ENCODE data around the gene SAP30BP.

The SAP30BP gene

DNA sequence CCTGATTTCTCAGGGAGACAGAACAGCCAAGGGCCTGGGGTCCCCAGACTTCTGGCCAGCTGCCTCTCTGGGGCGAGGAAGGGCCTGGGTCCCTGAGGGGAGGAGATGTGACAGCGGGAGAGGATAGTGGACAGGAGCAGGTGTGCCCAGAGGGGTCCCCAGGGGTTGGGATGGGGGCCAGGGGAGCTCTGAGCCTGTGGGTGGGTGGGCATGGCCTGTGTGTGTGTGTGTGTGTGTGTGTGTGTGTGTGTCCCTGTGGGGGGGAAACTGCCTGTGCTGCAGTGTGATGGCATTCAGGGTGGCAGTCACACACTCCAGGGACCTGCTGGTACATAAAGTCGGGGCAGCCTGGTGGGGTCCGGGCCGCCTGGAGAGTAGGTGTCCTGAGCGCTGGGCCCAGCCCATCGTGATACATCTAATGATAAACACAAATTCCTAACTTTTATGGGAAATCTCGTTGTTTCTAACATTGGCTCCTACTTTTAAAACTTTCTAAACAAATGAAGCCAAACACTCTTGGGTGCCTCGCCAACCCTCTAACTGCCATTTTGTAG, 55.5 kb downstream of the SAP30BP start:
- no peak for DNase-seq

DNA sequence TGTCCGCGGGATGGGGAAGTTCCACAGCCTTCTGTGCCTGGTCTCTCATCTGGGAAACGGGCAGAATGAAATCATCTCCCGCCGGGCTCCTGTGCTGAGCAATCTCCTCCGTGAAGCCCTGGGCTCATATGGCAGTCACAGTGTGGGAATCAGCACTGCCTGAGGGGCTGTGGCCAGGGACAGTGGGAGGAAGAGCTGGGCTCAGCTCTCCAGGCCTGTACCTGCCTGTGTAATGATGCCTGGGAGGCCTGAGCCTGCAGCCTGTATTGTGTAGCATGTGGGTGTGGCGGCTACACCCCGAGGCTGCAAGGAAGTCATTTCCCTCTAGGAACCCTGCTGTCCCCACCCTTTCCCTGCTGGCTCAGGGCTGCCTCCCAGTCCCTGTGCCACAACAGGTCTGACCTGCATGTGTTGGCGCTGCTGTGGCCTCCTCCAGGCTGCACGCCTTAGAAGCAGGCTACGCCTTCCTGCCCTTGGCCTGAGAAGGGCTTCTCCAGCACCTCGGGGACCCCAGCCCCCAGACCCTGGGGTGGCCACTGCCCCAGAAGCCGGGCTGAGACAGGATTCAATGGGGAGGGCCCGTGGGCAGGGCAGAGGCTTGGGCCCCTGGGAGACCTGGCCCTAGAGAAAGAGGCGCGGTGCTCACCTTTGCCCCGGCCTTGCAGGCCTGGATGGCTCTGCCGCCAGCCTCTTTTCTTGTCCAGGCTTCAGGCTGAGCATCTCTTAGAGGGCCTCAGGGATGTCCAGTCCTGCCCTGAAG, 56.2 kb downstream of the SAP30BP start:
- DNase-seq, result no peak

DNA sequence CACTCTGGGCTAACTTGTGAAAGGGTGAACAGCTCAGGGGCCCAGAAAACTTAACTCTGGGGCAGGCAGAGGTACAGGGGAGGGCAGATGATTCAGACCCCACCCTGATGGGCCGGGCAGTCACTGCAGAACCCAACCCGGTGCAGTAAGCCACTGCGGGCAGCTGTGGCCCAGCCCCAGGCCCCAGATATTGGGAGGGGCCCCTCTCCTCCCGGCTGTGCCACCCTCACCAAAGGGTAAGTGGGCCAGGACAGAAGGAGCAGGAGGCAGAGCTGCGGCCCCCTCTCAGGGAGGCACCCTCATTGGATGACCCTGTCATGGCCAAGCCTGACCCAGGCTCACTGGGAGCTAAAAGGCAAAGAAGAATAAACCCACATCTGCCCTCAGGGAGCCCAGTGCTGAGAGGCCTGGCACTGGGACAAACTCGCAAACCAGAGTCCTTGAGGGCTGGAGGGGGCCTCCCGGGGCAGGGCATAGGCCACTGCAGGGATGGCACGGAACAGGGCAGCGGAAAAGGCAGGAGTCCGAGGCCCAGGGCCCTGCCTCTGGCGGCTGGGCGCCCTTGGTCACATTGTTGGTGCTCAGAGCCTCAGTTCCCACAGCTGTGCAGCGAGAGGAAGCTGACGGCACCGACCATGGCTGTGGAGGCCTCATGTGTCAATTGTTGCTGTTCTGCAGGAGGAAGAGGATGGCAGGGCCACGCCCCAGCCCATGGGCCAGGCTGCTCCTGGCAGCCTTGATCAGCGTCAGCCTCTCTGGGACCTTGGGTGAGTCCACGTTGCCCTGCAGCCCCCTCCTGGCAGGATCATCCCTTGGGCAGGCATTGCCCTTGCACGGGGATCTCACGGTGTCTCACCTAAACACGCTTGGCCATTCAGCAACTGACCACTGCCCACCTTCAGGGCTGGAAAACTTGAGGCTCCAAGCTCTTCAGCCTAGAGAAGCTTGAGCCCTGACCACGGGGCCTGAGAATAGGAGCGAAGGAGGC, 57.2 kb downstream of the SAP30BP start:
- DNase-seq, result no peak

DNA sequence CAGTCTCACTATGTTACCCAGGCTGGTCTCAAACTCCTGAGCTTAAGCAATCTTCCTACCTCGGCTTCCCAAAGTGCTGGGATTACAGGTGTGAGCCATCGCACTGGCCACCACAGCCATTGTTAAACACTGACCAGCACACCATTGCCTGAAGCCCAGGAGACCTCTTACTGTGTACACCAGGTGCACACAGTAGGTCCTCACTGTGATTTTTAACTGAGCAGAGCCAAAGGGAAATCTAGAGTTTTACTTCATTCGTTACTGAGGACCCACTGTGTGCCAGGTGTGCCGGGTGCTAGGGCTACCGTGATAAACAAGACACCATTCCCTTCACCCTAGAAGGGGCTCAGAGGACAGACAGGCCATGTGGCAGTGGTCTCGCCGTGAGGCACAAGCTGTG, 58.4 kb downstream of the SAP30BP start:
- DNase-seq, result no peak

DNA sequence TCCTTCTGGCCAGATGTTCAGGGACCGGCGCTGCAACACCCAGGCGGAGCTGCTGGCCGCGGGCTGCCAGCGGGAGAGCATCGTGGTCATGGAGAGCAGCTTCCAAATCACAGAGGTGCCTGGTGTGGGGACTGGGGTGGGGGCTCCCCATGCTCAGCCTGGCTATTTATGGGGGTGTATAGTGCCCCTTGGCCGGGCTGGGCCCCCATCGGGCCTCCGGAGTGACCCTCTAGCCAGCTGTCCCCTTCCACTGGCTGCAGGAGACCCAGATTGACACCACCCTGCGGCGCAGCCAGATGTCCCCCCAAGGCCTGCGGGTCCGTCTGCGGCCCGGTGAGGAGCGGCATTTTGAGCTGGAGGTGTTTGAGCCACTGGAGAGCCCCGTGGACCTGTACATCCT, 60.3 kb downstream of the SAP30BP start:
- DNase-seq, result no peak

DNA sequence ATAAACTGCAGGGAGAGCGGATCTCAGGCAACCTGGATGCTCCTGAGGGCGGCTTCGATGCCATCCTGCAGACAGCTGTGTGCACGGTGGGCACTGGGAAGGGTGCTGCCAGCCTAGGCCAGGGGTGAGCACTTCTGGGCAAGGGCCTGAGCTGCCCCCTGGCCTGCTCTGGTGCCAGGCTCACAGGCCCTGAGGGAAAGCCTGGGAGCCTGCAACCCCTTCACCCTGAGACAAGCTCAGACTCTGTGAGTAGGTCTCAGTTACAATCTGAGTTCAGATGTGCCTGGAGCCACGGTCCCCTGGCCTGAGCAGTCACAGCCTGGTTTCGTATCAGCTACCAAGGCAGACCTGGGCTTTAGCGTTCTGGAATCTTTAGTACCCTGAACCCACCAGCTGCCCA, 62.2 kb downstream of the SAP30BP start:
- no peak for DNase-seq

DNA sequence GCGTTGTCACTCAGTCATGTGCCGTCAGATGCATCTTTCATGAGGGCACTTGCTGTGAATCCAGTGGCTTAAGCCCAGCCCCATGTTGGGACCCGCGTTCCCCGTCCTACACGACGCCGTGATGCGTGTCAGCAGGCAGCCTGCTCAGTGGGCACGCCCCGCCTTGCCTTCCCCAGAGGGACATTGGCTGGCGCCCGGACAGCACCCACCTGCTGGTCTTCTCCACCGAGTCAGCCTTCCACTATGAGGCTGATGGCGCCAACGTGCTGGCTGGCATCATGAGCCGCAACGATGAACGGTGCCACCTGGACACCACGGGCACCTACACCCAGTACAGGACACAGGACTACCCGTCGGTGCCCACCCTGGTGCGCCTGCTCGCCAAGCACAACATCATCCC, 62.9 kb downstream of the SAP30BP start:
- no peak for DNase-seq

DNA sequence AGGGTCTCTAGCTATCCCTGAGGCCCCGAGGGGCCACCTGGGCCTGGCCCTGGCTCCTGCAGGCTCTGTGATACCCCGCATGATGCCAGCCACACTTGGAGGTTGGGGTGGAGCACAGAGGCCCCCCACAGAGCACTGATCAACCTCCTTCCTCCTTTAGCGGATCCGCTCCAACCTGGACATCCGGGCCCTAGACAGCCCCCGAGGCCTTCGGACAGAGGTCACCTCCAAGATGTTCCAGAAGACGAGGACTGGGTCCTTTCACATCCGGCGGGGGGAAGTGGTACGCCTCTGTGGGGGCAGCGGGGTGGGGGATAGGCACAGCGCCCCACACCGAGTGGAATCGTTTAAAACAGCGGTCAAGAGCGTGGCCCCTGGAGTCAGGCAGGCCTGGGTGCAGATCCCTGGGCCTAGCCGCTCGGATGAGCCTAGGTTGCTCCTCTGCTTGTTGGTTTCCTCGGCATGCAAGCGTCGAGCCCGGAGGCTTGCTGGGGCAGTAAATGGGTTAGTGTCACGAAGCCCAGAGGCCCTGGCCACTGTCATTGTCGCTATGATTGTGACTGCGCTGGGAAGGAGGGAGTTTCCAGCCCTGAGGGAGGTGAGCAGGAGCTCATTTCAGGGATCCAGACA, 64.1 kb downstream of the SAP30BP start:
- DNase-seq, result no peak

DNA sequence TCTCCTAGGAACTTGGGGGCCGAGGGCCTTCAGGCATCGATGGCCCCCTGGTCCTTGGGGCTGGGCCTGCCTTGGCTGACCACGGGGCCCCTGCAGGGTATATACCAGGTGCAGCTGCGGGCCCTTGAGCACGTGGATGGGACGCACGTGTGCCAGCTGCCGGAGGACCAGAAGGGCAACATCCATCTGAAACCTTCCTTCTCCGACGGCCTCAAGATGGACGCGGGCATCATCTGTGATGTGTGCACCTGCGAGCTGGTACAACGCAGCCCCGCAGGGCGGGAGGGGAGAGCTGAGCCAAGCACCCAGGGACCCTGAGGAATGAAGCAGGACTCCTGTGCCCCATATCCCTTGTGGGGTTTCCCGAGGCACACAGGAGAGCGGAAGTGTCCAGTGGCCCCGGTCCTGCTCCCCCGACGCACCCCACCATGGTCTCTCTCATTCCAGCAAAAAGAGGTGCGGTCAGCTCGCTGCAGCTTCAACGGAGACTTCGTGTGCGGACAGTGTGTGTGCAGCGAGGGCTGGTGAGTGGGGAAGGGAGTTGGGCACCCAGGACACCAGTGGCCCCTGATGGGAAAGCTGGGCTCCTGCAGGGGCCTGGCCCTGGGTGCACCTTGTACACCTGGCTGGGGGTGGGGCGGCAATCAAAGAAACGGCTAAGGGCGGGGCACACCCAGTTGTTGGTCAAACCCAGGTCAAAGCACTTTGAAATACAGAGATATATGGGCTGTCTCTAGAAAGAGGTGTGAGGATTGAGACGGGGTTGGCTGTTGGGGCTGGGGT, 64.8 kb downstream of the SAP30BP start:
- no peak for DNase-seq

DNA sequence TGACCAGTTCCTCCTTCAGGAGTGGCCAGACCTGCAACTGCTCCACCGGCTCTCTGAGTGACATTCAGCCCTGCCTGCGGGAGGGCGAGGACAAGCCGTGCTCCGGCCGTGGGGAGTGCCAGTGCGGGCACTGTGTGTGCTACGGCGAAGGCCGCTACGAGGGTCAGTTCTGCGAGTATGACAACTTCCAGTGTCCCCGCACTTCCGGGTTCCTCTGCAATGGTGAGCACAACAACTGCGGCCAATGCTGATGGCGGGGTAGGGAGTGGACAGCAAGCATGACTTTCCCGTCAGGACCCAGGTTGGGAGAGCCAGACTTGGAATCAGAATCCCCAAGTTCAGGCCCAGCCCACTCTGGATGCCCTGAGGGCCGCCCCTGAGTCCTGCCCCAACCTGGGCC, 66.3 kb downstream of the SAP30BP start:
- DNase-seq, result no peak

DNA sequence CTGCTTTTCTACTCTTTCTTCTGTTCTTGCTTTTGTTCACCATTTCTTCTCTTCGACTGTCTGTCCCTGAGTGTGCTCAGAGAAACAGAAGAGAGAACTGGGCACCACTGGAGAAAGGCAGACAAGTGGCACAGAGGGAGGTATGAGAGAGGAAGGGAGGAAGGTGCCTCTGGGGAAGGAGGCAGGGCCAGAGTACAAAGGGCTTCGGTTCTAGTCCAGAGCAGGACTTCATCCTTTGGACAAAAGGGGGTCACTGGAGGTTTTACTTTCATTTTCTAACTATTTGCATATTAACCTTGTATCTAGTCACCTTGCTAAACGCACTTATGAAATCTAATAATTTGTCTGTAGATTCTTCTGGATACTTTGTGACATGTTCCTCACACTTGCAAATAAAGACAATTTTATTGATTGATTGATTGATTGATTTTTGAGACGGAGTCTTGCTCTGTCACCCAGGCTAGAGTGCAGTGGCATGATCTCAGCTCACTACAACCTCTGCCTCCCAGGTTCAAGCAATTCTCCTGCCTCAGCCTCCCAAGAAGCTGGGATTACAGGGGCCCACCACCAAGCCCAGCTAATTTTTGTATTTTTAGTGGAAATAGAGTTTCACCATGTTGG, 67.6 kb downstream of the SAP30BP start:
- DNase-seq, result no peak

DNA sequence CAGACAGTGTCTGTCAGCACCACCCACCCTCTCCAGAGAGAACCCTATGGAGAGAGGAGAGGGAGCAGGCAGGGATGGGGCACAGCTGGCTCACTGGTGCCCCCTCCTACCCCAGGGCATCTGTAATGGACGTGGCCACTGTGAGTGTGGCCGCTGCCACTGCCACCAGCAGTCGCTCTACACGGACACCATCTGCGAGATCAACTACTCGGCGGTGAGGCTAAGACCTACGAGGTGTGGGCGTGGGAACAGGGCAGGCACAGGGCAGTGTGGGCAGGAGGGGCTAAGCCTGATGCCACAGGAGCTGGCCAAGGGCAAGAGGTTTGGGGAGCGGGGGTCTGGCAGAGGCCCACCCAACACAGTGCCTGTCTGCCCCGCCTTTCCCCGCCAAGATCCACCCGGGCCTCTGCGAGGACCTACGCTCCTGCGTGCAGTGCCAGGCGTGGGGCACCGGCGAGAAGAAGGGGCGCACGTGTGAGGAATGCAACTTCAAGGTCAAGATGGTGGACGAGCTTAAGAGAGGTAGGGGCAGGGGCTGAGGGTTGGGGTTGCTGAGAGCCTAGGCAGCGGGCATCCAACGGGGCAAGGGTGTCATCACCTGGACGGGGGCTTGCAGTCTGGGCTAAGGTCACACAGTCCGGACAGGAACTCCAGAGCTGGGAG, 69.2 kb downstream of the SAP30BP start:
- DNase-seq, result no peak

DNA sequence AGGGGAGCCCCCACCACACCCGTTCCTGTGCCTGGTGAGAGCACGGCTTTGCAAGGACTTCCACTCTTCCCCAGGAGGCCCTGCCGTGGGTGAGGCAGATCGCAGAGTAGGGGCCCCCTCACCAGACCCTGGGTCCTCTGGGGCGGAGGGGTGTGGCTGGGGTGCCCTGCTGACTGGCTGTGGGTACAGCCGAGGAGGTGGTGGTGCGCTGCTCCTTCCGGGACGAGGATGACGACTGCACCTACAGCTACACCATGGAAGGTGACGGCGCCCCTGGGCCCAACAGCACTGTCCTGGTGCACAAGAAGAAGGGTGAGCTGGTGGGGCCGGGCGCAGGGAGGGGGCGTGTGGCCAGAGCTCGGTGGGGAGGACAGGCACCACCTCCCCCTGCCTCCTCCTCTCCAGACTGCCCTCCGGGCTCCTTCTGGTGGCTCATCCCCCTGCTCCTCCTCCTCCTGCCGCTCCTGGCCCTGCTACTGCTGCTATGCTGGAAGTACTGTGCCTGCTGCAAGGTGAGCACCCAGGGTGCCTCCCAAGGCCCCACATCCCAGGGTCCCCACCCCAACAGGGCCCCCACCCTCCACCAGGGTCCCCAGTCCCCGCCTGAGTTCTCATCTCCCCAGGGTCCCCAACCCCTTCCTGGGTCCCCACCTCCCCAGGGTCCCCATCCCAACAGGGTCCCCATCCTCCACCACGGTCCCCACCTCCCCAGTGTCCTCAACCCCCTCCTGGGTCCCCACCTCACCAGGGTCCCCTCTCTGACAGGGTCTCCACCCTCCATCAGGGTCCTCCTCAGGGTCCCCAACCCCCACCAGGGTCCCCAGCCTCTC, 70.2 kb downstream of the SAP30BP start:
- no peak for DNase-seq

DNA sequence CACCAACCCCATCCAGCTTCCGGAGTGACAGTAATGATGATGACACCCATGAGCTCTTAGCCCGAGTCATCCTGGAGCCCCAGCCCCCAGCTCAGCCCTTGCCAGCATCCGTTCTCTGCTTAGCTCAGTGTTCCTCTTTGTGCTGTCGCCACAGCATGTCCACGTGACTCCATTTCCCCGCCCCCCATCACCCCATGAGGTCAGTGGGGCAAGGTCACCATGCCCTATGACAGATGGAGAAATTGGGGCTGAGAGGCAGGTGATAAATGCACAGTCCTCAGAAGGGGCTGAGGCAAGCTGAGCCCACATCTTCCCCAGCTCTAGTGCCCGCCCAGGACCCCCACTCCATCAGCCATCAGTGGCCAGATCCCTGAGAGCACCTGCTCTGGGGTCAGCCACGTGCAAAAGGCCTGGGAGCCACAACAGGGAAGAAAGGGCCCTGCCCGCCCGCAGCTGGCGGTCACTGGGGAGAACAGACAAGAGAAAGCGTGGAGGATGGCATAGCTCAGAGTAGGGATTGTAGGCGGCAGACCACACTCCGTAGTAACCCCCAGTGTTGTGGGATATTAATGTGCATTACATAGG, 71.2 kb downstream of the SAP30BP start:
- no peak for DNase-seq

DNA sequence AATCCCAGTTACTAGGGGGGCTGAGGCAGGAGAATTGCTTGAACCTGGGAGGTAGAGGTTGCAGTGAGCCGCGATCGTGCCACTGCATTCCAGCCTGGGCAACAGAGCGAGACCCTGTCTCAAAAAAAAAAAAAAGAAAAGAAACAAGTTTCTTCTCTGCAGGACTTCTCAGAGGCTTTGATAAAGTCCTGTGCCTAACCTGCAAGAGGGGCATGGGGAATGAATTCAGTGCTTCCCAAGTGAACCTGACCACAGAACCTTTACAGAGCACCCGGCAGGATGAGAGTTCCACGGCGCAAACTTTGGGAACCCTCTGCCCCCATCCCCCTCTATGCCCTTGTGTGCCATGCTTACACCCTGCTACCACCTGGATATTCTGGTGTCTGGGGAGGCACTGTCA, 72.0 kb downstream of the SAP30BP start:
- DNase-seq, result no peak

DNA sequence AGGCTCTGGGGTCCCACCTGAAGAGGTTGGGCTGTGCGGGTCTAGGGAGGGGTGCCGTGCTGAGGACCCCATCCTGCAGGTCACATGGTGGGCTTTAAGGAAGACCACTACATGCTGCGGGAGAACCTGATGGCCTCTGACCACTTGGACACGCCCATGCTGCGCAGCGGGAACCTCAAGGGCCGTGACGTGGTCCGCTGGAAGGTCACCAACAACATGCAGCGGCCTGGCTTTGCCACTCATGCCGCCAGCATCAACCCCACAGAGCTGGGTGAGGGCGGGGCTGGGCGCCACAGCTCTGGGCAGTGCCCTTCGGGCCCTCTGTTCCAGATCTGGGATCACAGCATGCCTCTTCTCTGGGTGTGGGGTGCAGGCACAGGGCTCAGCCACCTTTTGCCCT, 72.7 kb downstream of the SAP30BP start:
- no peak for DNase-seq

DNA sequence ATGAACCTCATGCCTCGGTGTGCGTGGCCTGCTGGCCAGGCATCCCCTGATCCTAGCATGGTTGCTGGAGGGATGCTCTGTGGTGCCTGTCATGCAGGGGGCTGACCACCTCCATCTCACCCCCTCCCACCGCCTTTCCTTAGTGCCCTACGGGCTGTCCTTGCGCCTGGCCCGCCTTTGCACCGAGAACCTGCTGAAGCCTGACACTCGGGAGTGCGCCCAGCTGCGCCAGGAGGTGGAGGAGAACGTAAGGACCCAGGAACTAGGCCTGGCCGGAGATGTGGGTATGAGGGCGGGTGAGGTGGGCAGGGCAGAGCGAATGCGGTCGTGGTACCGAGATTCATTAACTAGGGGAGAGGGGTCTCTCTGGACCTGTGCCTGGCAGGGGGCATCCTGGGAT, 73.1 kb downstream of the SAP30BP start:
- no peak for DNase-seq

DNA sequence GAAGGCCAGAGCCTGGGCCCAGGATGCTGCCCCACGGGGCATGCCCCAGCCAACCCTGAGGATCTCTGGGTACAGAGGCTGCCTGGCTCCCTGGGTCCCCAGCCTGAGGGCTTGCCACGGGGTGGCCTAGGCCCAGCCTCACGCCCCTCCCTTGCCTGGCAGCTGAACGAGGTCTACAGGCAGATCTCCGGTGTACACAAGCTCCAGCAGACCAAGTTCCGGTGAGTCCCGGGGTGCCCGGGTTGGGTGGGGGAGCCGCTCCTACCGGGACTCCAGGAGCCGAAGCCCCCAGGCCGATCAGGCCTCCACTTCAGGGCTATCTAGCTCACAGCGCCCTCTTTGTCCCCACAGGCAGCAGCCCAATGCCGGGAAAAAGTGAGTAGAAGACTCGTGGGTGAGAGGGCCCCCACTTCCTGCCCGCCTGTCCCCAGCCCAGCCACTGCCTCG, 73.5 kb downstream of the SAP30BP start:
- DNase-seq, result no peak

DNA sequence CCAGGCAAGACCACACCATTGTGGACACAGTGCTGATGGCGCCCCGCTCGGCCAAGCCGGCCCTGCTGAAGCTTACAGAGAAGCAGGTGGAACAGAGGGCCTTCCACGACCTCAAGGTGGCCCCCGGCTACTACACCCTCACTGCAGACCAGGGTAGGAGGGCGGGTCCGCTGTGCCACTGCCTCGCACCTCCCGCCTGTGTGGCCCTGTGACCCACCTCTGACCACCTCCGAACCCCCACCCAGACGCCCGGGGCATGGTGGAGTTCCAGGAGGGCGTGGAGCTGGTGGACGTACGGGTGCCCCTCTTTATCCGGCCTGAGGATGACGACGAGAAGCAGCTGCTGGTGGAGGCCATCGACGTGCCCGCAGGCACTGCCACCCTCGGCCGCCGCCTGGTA, 75.2 kb downstream of the SAP30BP start:
- no peak for DNase-seq

DNA sequence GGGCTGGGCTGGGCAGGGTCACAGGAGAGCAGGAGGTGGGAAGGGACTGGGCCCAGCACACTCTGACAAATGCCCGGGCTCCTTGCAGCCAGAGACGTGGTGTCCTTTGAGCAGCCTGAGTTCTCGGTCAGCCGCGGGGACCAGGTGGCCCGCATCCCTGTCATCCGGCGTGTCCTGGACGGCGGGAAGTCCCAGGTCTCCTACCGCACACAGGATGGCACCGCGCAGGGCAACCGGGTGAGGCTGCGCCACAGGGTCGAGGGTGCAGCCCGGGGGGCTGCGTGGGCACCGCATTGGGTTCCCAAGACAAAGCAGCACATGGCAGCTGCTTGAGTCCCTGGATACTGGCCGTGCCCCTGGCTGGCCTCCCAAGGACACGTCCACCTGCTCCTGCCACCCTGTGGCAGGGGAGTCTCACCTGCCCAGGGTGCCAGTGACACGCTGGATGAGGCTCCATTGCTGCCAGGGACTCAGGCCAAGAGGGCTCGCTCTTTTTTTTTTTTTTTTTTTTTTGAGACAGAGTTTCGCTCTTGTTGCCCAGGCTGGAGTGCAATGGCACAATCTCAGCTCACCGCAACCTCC, 76.6 kb downstream of the SAP30BP start:
- DNase-seq, result no peak
